ENCODE measurements around the gene FBXO42. TPM values are rescaled to one million over a fixed set of nuclear protein-coding genes. Genes with fewer than 3 reads are reported as not detected.
"Not testable (repeated sequence)": the region's sequence is repeated elsewhere in the genome, so short reads cannot be mapped to it uniquely, and the experiment has no call there.

The FBXO42 gene
- polyA plus RNA-seq, 2 of the 4 experiments (the other 2 are of a cell fraction), result 4.7 to 12.4 TPM

- no peak overlapping the region for H3K27ac ChIP-seq
- FAIRE-seq, result no peak
- peak overlapping the region; percentile 94 for H3K4me2 ChIP-seq
These were observed 136.2 kb downstream of the FBXO42 start for GRCh38 chr1:16215882-16216753.

GRCh38 chr1:16215240-16215639, 137.0 kb downstream of the FBXO42 start:
- DNase-seq (ENCODE audit: low read depth in 1 of 2, low spot score in 1 of 2); FAIRE-seq; H3K9me3 ChIP-seq; H3K4me2 ChIP-seq; ATAC-seq; CTCF ChIA-PET; H3K4me3 ChIP-seq; POLR2A ChIA-PET; H3K4me1 ChIP-seq; H3K27ac ChIP-seq: not testable (repeated sequence)
- 94% methylated on average over 14 of the region's 14 CpGs for WGBS (ENCODE audit: missing lambda C conversion rate)
- peak; percentile 77 for TF ChIP-seq ZC3H11A (IDR thresholded peaks at IDR 0.05)

More at GRCh38 chr1:16215882-16216753, 136.2 kb downstream of the FBXO42 start:
- Histone ChIP-seq H3K4me3 (no peak overlapping the region), H3K4me1 (peaks cover 5% of the 10 kb centered on the region; the same call in 2 of the 3 replicates), H3K9me3 (no peaks in the 10 kb centered on the region)
- CTCF ChIA-PET, result no interaction called here
- TF ChIP-seq CHD2 (IDR thresholded peaks at IDR 0.05; ENCODE audit: low read length, partially characterized antibody) (no peak), ZC3H11A (IDR thresholded peaks at IDR 0.05) (no peak), RAD21 (conservative IDR thresholded peaks at IDR 0.05 in 1 of 2, IDR thresholded peaks at IDR 0.05 in 1 of 2) (no peak), HES2 (IDR thresholded peaks at IDR 0.05) (no peak), JUNB (IDR thresholded peaks at IDR 0.05) (no peak), CBX8 (IDR thresholded peaks at IDR 0.05) (no peak), ESRRA (IDR thresholded peaks at IDR 0.05; ENCODE audit: borderline replicate concordance, low read length) (no peak), ELK1 (IDR thresholded peaks at IDR 0.05; ENCODE audit: low read depth, low read length) (no peak), FOSB (CRISPR knock-in tag; IDR thresholded peaks at IDR 0.05) (no peak), FOSL2 (IDR thresholded peaks at IDR 0.05) (no peak), FOSL2 (CRISPR knock-in tag; IDR thresholded peaks at IDR 0.05) (no peak), KDM5A (IDR thresholded peaks at IDR 0.05) (no peak), RNF2 (IDR thresholded peaks at IDR 0.05; ENCODE audit: borderline replicate concordance, low read depth) (no peak), TFCP2L1 (CRISPR knock-in tag; IDR thresholded peaks at IDR 0.05) (no peak), HDAC2 (IDR thresholded peaks at IDR 0.05) (no peak), TP53 (CRISPR knock-in tag; IDR thresholded peaks at IDR 0.05) (no peak), REST (IDR thresholded peaks at IDR 0.05) (no peak)
- POLR2A ChIA-PET, result interaction anchor here (1.8 kb wide), 1 partner anchor 10 kb away, joined by 29 read pairs; no protein-coding TSS in a partner anchor
- ATAC-seq, result peak in 1 of 2 experiments; percentile 56; a peak in 3 of 6 replicates
- peak; percentile 24 to 58 for DNase-seq (ENCODE audit: low read depth in 1 of 2, low spot score in 1 of 2)
- 71% methylated on average over 26 of the region's 33 CpGs for WGBS (ENCODE audit: missing lambda C conversion rate)

GRCh38 chr1:16213544-16213943, 138.7 kb downstream of the FBXO42 start:
- H3K9me3 ChIP-seq; H3K4me2 ChIP-seq; DNase-seq (ENCODE audit: low read depth in 1 of 2, low spot score in 1 of 2); FAIRE-seq; H3K4me3 ChIP-seq; H3K27ac ChIP-seq; POLR2A ChIA-PET; H3K4me1 ChIP-seq; ATAC-seq: not testable (repeated sequence)
- WGBS (ENCODE audit: missing lambda C conversion rate), result 80% methylated on average over 3 of the region's 3 CpGs
- peak; percentile 38; the same call in 1 of the 2 replicates for TF ChIP-seq ZC3H11A (IDR thresholded peaks at IDR 0.05)
- CTCF ChIA-PET, result interaction anchor here (1.5 kb wide), 1 partner anchor 31 kb away, joined by 3 read pairs; no protein-coding TSS in a partner anchor
